ENCODE measurements around the gene CAAP1. TPM values are rescaled to one million over a fixed set of nuclear protein-coding genes. Genes with fewer than 3 reads are reported as not detected.
"Not testable (repeated sequence)": the region's sequence is repeated elsewhere in the genome, so short reads cannot be mapped to it uniquely, and the experiment has no call there.

The CAAP1 gene
- total RNA-seq, 3 donors from 2014 or later = 22.2 to 34.5 (median 23.7) TPM

- Histone ChIP-seq H3K4me3 (no peak overlapping the region), H3K9me3 (peaks cover 5% of the 10 kb centered on the region), H3K36me3 (ENCODE audit: low read depth) (no peaks in the 10 kb centered on the region), H3K4me1 (ENCODE audit: low read depth) (no peaks in the 10 kb centered on the region)
- intact Hi-C loops (cut with DNase I, micrococcal nuclease) = no loop called here
- no peak for DNase-seq
- TF ChIP-seq, protein P1, sequence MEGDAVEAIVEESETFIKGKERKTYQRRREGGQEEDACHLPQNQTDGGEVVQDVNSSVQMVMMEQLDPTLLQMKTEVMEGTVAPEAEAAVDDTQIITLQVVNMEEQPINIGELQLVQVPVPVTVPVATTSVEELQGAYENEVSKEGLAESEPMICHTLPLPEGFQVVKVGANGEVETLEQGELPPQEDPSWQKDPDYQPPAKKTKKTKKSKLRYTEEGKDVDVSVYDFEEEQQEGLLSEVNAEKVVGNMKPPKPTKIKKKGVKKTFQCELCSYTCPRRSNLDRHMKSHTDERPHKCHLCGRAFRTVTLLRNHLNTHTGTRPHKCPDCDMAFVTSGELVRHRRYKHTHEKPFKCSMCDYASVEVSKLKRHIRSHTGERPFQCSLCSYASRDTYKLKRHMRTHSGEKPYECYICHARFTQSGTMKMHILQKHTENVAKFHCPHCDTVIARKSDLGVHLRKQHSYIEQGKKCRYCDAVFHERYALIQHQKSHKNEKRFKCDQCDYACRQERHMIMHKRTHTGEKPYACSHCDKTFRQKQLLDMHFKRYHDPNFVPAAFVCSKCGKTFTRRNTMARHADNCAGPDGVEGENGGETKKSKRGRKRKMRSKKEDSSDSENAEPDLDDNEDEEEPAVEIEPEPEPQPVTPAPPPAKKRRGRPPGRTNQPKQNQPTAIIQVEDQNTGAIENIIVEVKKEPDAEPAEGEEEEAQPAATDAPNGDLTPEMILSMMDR (IDR thresholded peaks at IDR 0.05) = no peak
- peak; percentile 37 for ATAC-seq
Observed at GRCh38 chr9:26880262-26880661, 12.3 kb downstream of the CAAP1 start.

DNA sequence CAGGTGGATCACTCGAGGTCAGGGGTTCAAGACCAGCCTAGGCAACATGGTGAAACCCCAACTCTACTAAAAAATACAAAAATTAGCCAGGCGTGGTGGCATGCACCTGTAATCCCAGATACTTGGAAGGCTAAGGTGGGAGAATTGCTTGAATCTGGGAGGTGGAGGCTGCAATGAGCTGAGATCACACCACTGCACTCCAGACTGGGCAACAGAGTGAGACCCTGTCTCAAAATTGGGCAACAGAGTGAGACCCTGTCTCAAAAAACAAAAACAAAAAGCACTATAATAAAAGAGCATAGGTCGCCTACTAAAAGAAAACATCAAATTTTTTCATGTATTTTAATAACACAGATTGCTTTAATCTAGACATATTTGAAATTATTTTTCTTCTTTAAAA, 17.4 kb downstream of the CAAP1 start:
- H3K4me3 ChIP-seq; H3K36me3 ChIP-seq (ENCODE audit: low read depth); intact Hi-C loops (cut with DNase I, micrococcal nuclease); H3K9me3 ChIP-seq; DNase-seq; H3K4me1 ChIP-seq (ENCODE audit: low read depth); ATAC-seq: not testable (repeated sequence)

DNA sequence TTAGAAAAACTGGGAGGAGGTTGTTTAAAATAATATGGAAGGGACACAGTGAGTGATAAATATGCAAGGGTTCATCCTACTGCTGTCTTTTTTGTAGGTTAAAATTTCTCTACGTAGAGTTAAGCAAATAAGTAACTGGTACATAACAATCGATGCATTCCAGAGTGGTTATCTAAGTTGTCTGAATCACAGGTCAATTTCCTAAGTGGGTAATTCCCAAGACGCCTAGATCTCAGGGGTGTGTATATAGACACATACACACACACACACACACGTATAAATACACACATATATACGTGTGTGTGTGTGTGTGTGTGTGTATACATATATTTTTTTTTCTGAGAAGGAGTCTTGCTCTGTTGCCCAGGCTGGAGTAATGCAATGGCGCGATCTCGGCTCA, 22.3 kb downstream of the CAAP1 start:
- ATAC-seq = peak; percentile 40

GRCh38 chr9:26863074-26863473, 29.5 kb downstream of the CAAP1 start:
- intact Hi-C loops (cut with DNase I, micrococcal nuclease) = no loop called here
- H3K4me3 ChIP-seq = no peak overlapping the region
- H3K9me3 ChIP-seq = no peaks in the 10 kb centered on the region
- H3K36me3 ChIP-seq (ENCODE audit: low read depth) = no peaks in the 10 kb centered on the region
- DNase-seq (no peak), ATAC-seq (no peak)
- TF ChIP-seq, protein P1 (IDR thresholded peaks at IDR 0.05) = no peak
- no peaks in the 10 kb centered on the region for H3K4me1 ChIP-seq (ENCODE audit: low read depth)

More for the DNA sequence above, 22.3 kb downstream of the CAAP1 start:
- TF ChIP-seq, protein P1 (IDR thresholded peaks at IDR 0.05) = no peak
- DNase-seq = no peak
- Histone ChIP-seq H3K4me3 (no peak overlapping the region), H3K4me1 (ENCODE audit: low read depth) (no peaks in the 10 kb centered on the region), H3K9me3 (no peaks in the 10 kb centered on the region), H3K36me3 (ENCODE audit: low read depth) (no peaks in the 10 kb centered on the region)
- intact Hi-C loops (cut with DNase I, micrococcal nuclease) = no loop called here

DNA sequence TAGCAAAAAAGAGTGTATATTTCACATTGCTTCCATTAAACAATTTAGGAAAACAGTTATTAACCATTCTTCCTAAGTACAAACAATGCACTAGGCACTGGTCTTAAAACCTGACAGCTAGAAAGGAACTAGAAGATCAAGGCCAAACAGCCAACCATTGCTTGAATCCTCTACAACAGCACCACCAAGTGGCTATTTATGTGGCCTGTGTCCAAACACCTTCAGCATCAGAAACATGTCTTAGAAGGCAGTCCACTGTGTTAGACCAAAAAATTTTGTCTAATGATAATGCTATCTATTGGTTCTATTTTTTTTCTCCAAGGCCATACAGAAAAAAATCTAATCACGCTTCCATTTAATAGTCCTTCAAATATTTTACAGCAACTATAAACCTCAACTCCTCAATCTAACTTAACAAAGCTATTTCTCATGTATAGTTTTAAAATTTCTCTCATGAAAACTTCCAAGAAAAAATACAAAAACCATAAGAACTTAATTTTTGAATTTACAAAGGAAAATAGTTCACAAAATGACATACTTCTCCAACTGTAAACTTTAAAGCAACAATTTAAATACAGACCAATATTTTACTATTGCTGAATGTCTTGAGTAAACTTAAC, 36.1 kb downstream of the CAAP1 start:
- intact Hi-C loops (cut with DNase I, micrococcal nuclease) = loop anchor here in 1 of 2 donors (10.0 kb wide), 1 partner anchor 112 kb away; no protein-coding TSS in a partner anchor
- TF ChIP-seq, protein P1 (IDR thresholded peaks at IDR 0.05) = peak; percentile 25
- Histone ChIP-seq H3K36me3 (ENCODE audit: low read depth) (no peaks in the 10 kb centered on the region), H3K4me1 (ENCODE audit: low read depth) (no peaks in the 10 kb centered on the region), H3K4me3 (no peak overlapping the region), H3K9me3 (no peaks in the 10 kb centered on the region)
- DNase-seq (peak in 1 of 3 donors; percentile 63), ATAC-seq (peak; percentile 74)

GRCh38 chr9:26850995-26851394, 41.6 kb downstream of the CAAP1 start:
- TF ChIP-seq, protein P1 (IDR thresholded peaks at IDR 0.05) = no peak
- no peak for ATAC-seq
- Histone ChIP-seq H3K4me3 (no peak overlapping the region), H3K4me1 (ENCODE audit: low read depth) (no peaks in the 10 kb centered on the region), H3K36me3 (ENCODE audit: low read depth) (no peaks in the 10 kb centered on the region), H3K9me3 (no peaks in the 10 kb centered on the region)
- intact Hi-C loops (cut with DNase I, micrococcal nuclease) = loop anchor here in 1 of 2 donors (10.0 kb wide), 1 partner anchor 106 kb away; no protein-coding TSS in a partner anchor
- no peak for DNase-seq
